HCT116 (cell line): Measurements from ENCODE around the gene LRRC71.

ENCODE experiments used
- CEBPB ChIP-seq: IDR thresholded peaks from 2 replicates; pipeline ENCODE4 v1.6.1; 2012; ENCODE audit warnings: low read depth
- CTCF ChIP-seq, 3 experiments: fragments of 200-600 bp in 1 of 3; sonication (generic) in 1 of 3; IDR thresholded peaks in 2 of 3; conservative IDR thresholded peaks in 1 of 3; 2 replicates each; pipeline ENCODE4 v1.5.1; 2012 to 2017; ENCODE audit warnings: low read depth in 2 of 3, low read length in 2 of 3, antibody characterized with exemption in 1 of 3, borderline replicate concordance in 1 of 3, control low read depth in 1 of 3, mild to moderate bottlenecking in 1 of 3, mixed read lengths in 1 of 3, mixed run types in 1 of 3, moderate library complexity in 1 of 3; ENCODE audit not compliant: insufficient read depth in 1 of 3
- EZH2 ChIP-seq: fragments of 200-600 bp; sonication (generic); IDR thresholded peaks from 2 replicates; pipeline ENCODE4 v1.6.1; 2017; ENCODE audit warnings: antibody characterized with exemption, mixed run types
- EZH2phosphoT487 ChIP-seq: fragments of 200-600 bp; IDR thresholded peaks from 2 replicates; pipeline ENCODE4 v1.6.1; 2018; ENCODE audit warnings: antibody characterized with exemption, borderline replicate concordance
- FOSL1 ChIP-seq: IDR thresholded peaks from 2 replicates; pipeline ENCODE4 v1.6.1; 2012; ENCODE audit warnings: low read depth
- POLR2A ChIP-seq: IDR thresholded peaks from 2 replicates; pipeline ENCODE4 v1.7.0; 2011; ENCODE audit warnings: borderline replicate concordance; ENCODE audit not compliant: insufficient read depth, insufficient read length; ENCODE audit errors: extremely low read depth
- POLR2AphosphoS5 ChIP-seq: IDR thresholded peaks from 2 replicates; pipeline ENCODE4 v1.6.1; 2011; ENCODE audit warnings: mild to moderate bottlenecking, low read depth, low read length, moderate library complexity
- RAD21 ChIP-seq: IDR thresholded peaks from 2 replicates; pipeline ENCODE4 v1.6.1; 2012; ENCODE audit warnings: low read depth, mild to moderate bottlenecking
- SIN3A ChIP-seq: IDR thresholded peaks from 2 replicates; pipeline ENCODE4 v1.6.1; 2012; ENCODE audit warnings: low read depth
- SP1 ChIP-seq: IDR thresholded peaks from 2 replicates; pipeline ENCODE4 v1.6.1; 2012; ENCODE audit warnings: low read depth
- SRF ChIP-seq: IDR thresholded peaks from 2 replicates; pipeline ENCODE4 v1.6.1; 2012; ENCODE audit warnings: low read depth
- ZNF274 ChIP-seq: fragments of 200-500 bp; sonication (Bioruptor generic); IDR thresholded peaks from 2 replicates; pipeline ENCODE4 v1.6.1; 2014; ENCODE audit warnings: mild to moderate bottlenecking, low read depth, low read length, inconsistent platforms
- TF ChIP-seq, protein P1 (sequence below): IDR thresholded peaks from 2 replicates; pipeline ENCODE4 v1.6.1; 2012; ENCODE audit warnings: low read depth

GRCh38 chr1:156929596-156930238, 9.3 kb downstream of the LRRC71 start:
- no peak for TF ChIP-seq CTCF (IDR thresholded peaks at IDR 0.05 in 2 of 3, conservative IDR thresholded peaks at IDR 0.05 in 1 of 3; ENCODE audit: borderline replicate concordance in 1 of 3, insufficient read depth in 1 of 3, low read depth in 2 of 3, low read length in 2 of 3)
- no peak for TF ChIP-seq SRF
- no peak for TF ChIP-seq RAD21
- no peak for TF ChIP-seq EZH2
- no peak for TF ChIP-seq ZNF274
- no peak for TF ChIP-seq EZH2phosphoT487
- no peak for TF ChIP-seq POLR2A
- TF ChIP-seq CEBPB, result no peak
- TF ChIP-seq SP1, result no peak
- TF ChIP-seq FOSL1, result no peak
- TF ChIP-seq SIN3A, result no peak
- TF ChIP-seq POLR2AphosphoS5, result no peak
- TF ChIP-seq, protein P1, sequence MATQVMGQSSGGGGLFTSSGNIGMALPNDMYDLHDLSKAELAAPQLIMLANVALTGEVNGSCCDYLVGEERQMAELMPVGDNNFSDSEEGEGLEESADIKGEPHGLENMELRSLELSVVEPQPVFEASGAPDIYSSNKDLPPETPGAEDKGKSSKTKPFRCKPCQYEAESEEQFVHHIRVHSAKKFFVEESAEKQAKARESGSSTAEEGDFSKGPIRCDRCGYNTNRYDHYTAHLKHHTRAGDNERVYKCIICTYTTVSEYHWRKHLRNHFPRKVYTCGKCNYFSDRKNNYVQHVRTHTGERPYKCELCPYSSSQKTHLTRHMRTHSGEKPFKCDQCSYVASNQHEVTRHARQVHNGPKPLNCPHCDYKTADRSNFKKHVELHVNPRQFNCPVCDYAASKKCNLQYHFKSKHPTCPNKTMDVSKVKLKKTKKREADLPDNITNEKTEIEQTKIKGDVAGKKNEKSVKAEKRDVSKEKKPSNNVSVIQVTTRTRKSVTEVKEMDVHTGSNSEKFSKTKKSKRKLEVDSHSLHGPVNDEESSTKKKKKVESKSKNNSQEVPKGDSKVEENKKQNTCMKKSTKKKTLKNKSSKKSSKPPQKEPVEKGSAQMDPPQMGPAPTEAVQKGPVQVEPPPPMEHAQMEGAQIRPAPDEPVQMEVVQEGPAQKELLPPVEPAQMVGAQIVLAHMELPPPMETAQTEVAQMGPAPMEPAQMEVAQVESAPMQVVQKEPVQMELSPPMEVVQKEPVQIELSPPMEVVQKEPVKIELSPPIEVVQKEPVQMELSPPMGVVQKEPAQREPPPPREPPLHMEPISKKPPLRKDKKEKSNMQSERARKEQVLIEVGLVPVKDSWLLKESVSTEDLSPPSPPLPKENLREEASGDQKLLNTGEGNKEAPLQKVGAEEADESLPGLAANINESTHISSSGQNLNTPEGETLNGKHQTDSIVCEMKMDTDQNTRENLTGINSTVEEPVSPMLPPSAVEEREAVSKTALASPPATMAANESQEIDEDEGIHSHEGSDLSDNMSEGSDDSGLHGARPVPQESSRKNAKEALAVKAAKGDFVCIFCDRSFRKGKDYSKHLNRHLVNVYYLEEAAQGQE, result no peak
